H9 (cell line): ENCODE data around the gene RARS1. TPM values are rescaled to one million over a fixed set of nuclear protein-coding genes. Genes with fewer than 3 reads are reported as not detected.

Experiments used
- DNase-seq: peaks from one replicate; pipeline ENCODE4 v3.0.0-alpha.2; 2017
- H2AFZ ChIP-seq: one replicate; pipeline ENCODE4 v1.6.1; 2013; ENCODE audit warnings: mild to moderate bottlenecking, low read length, control low read depth, moderate library complexity
- H2AK5ac ChIP-seq: 2 replicates; pipeline ENCODE4 v1.6.1; 2013; ENCODE audit warnings: low read length, control low read depth, mixed read lengths; ENCODE audit not compliant: insufficient read length
- H2BK120ac ChIP-seq: one replicate; pipeline ENCODE4 v1.6.1; 2013; ENCODE audit warnings: low read depth, mild to moderate bottlenecking, low read length, control low read depth, inconsistent platforms; ENCODE audit not compliant: poor library complexity, severe bottlenecking
- H2BK12ac ChIP-seq: 2 replicates; pipeline ENCODE4 v1.6.1; 2013; ENCODE audit warnings: low read length, control low read depth, mixed read lengths, low read depth; ENCODE audit not compliant: insufficient read length
- H2BK15ac ChIP-seq: 2 replicates; pipeline ENCODE4 v1.6.1; 2013; ENCODE audit warnings: low read depth, low read length, control low read depth
- H2BK20ac ChIP-seq: one replicate; pipeline ENCODE4 v1.6.1; 2013; ENCODE audit warnings: low read depth, mild to moderate bottlenecking, low read length, control low read depth, inconsistent platforms; ENCODE audit not compliant: poor library complexity, severe bottlenecking
- H2BK5ac ChIP-seq: 2 replicates; pipeline ENCODE4 v1.6.1; 2013; ENCODE audit warnings: low read length, control low read depth, mixed read lengths; ENCODE audit not compliant: insufficient read length
- H3K14ac ChIP-seq: 2 replicates; pipeline ENCODE4 v1.6.1; 2013; ENCODE audit warnings: low read length, control low read depth; ENCODE audit not compliant: insufficient read depth
- H3K18ac ChIP-seq: 2 replicates; pipeline ENCODE4 v1.6.1; 2013; ENCODE audit warnings: low read depth, mild to moderate bottlenecking, mixed read lengths, low read length, control low read depth; ENCODE audit not compliant: insufficient read length
- H3K23ac ChIP-seq: 2 replicates; pipeline ENCODE4 v1.6.1; 2013; ENCODE audit warnings: low read length, control low read depth, mixed read lengths, low read depth; ENCODE audit not compliant: insufficient read length
- H3K23me2 ChIP-seq: 2 replicates; pipeline ENCODE4 v1.6.1; 2013; ENCODE audit warnings: low read depth, mild to moderate bottlenecking, mixed read lengths, low read length, control low read depth; ENCODE audit not compliant: insufficient read length, poor library complexity, severe bottlenecking
- H3K27ac ChIP-seq: 2 replicates; pipeline ENCODE4 v1.5.1; 2013; ENCODE audit warnings: low read length, control low read depth, mixed read lengths, low read depth; ENCODE audit not compliant: insufficient read length
- H3K27me3 ChIP-seq: 2 replicates; pipeline ENCODE4 v1.6.1; 2013; ENCODE audit warnings: low read length, control low read depth, inconsistent platforms; ENCODE audit not compliant: insufficient read depth
- H3K4ac ChIP-seq: 2 replicates; pipeline ENCODE4 v1.6.1; 2013; ENCODE audit warnings: low read depth, mild to moderate bottlenecking, control low read depth, inconsistent platforms, low read length, moderate library complexity
- H3K4me1 ChIP-seq: 2 replicates; pipeline ENCODE4 v1.6.1; 2013; ENCODE audit warnings: low read length, control low read depth, inconsistent platforms; ENCODE audit not compliant: insufficient read depth
- H3K4me2 ChIP-seq: 2 replicates; pipeline ENCODE4 v1.6.1; 2013; ENCODE audit warnings: low read length, control low read depth, mixed read lengths; ENCODE audit not compliant: insufficient read length, insufficient read depth
- H3K56ac ChIP-seq: 2 replicates; pipeline ENCODE4 v1.6.1; 2013; ENCODE audit warnings: low read depth, mild to moderate bottlenecking, mixed read lengths, low read length, control low read depth; ENCODE audit not compliant: insufficient read length
- H3K79me1 ChIP-seq: 2 replicates; pipeline ENCODE4 v1.6.1; 2013; ENCODE audit warnings: low read depth, mild to moderate bottlenecking, moderate library complexity, low read length, control low read depth, inconsistent platforms; ENCODE audit not compliant: insufficient read depth, poor library complexity, severe bottlenecking
- H3K79me2 ChIP-seq: 2 replicates; pipeline ENCODE4 v1.6.1; 2013; ENCODE audit warnings: low read length, control low read depth, inconsistent platforms; ENCODE audit not compliant: insufficient read depth
- H3K9ac ChIP-seq: 2 replicates; pipeline ENCODE4 v1.6.1; 2013; ENCODE audit warnings: low read length, control low read depth, mixed read lengths; ENCODE audit not compliant: insufficient read length; ENCODE audit errors: extremely low read depth
- H3K9me3 ChIP-seq: one replicate; pipeline ENCODE4 v1.6.1; 2013; ENCODE audit warnings: low read depth, low read length, inconsistent platforms; ENCODE audit not compliant: control insufficient read depth
- H3T11ph ChIP-seq: one replicate; pipeline ENCODE4 v1.6.1; 2013; ENCODE audit warnings: mild to moderate bottlenecking, low read length, control low read depth, inconsistent platforms
- H4K20me1 ChIP-seq: one replicate; pipeline ENCODE4 v1.6.1; 2013; ENCODE audit not compliant: control insufficient read depth, insufficient read length, insufficient read depth
- H4K5ac ChIP-seq: 2 replicates; pipeline ENCODE4 v1.6.1; 2013; ENCODE audit warnings: low read depth, mild to moderate bottlenecking, mixed read lengths, low read length, control low read depth; ENCODE audit not compliant: insufficient read length
- H4K8ac ChIP-seq: replicated peaks from 2 replicates; pipeline ENCODE4 v1.6.1; 2013; ENCODE audit warnings: low read length, control low read depth, mixed read lengths, low read depth; ENCODE audit not compliant: insufficient read length
- H4K91ac ChIP-seq: 2 replicates; pipeline ENCODE4 v1.6.1; 2013; ENCODE audit warnings: low read depth, mild to moderate bottlenecking, moderate library complexity, mixed read lengths, low read length, control low read depth; ENCODE audit not compliant: insufficient read length
- H3K27ac Mint-ChIP-seq, 3 experiments: 2 replicates in 2 of 3; 3 replicates in 1 of 3; pipeline ENCODE4 v1.8.0; 2020 to 2021; ENCODE audit warnings: mixed read lengths in 3 of 3, mild to moderate bottlenecking in 1 of 3, moderate library complexity in 1 of 3
- H3K27me3 Mint-ChIP-seq: 2 replicates; pipeline ENCODE4 v1.8.0; 2021; ENCODE audit warnings: low read depth, mild to moderate bottlenecking, moderate library complexity, mixed read lengths
- H3K36me3 Mint-ChIP-seq, 3 experiments: 2 replicates in 2 of 3; 3 replicates in 1 of 3; pipeline ENCODE4 v1.8.0; 2020 to 2021; ENCODE audit warnings: low read depth in 3 of 3, mixed read lengths in 3 of 3; ENCODE audit not compliant: insufficient read depth in 1 of 3
- H3K4me1 Mint-ChIP-seq, 2 experiments: 2 replicates each; pipeline ENCODE4 v1.8.0; 2020; ENCODE audit warnings: mixed read lengths in 2 of 2
- H3K4me3 Mint-ChIP-seq, 2 experiments: 2 replicates in 1 of 2; 3 replicates in 1 of 2; pipeline ENCODE4 v1.8.0; 2020 to 2021; ENCODE audit warnings: mild to moderate bottlenecking in 2 of 2, mixed read lengths in 2 of 2, moderate library complexity in 1 of 2
- H3K9me3 Mint-ChIP-seq, 2 experiments: 2 replicates in 1 of 2; 3 replicates in 1 of 2; pipeline ENCODE4 v1.8.0; 2020; ENCODE audit warnings: mild to moderate bottlenecking in 2 of 2, mixed read lengths in 2 of 2, moderate library complexity in 1 of 2
- CTCF ChIP-seq: fragments of 200-600 bp; sonication (generic); conservative IDR thresholded peaks from 3 replicates; pipeline ENCODE4 v1.8.0; 2021; ENCODE audit warnings: antibody characterized with exemption, mild to moderate bottlenecking
- WGBS: extraction: QIAGEN DNeasy Blood & Tissue Kit; methylation state at CpG from one replicate; pipeline ENCODE4 v1.1.7; 2013; ENCODE audit warnings: missing lambda C conversion rate, low lambda C conversion rate, mixed read lengths; ENCODE audit not compliant: insufficient read length; ENCODE audit errors: extremely low coverage; 5-methylcytosine and 5-hydroxymethylcytosine counted together
- total RNA-seq: library from RNA; stranded (reverse); gene quantifications from 2 replicates; pipeline ENCODE4 v1.2.1, GENCODE V29; 2021

The RARS1 gene
- total RNA-seq, 1 experiment from 2014 or later: 108 TPM

DNA sequence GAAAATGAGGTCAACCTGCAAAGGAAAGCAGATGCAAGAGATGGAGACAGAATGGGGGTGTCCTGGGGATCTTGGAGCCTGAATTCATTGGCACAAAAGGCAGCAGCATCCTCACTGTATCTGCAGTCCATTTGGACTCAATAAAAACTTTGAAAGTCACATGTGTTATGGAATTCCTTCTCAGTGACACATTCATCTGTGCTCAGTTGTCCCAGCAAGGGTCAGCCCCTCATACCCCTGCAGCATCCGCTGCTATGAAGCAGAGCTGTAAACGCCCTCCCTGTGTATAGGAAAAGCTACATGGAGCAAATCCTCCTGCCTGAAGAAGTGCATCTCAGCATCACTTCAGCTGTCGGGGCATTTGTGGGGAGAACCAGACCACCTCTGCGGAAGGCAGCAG is 14.5 kb upstream of the RARS1 start:
- H3K4me1 ChIP-seq: no peaks in the 10 kb centered on the region
- H2BK20ac ChIP-seq: no peak overlapping the region
- H3K27me3 Mint-ChIP-seq: no peaks in the 10 kb centered on the region
- H3K4me2 ChIP-seq: no peak overlapping the region
- H3K27ac Mint-ChIP-seq: no peak overlapping the region
- no peaks in the 10 kb centered on the region for H3K79me2 ChIP-seq
- H2BK12ac ChIP-seq: no peak overlapping the region
- no peak overlapping the region for H4K5ac ChIP-seq
- no peaks in the 10 kb centered on the region for H3K27me3 ChIP-seq
- no peaks in the 10 kb centered on the region; a peak in 1 of 4 replicates for H3K4me1 Mint-ChIP-seq
- H3K9me3 ChIP-seq: no peaks in the 10 kb centered on the region
- no peak overlapping the region for H4K91ac ChIP-seq
- no peak overlapping the region for H3K4me3 Mint-ChIP-seq
- H2BK15ac ChIP-seq: no peak overlapping the region; the same call in 1 of the 2 replicates
- H3K36me3 Mint-ChIP-seq: peaks cover 4 to 21% (median 20%) of the 10 kb centered on the region in 3 experiments; a peak in 6 of 7 replicates
- H2BK5ac ChIP-seq: no peak overlapping the region
- no peak overlapping the region for H2AK5ac ChIP-seq
- H3K14ac ChIP-seq: no peak overlapping the region
- H3K18ac ChIP-seq: no peak overlapping the region
- H3K23me2 ChIP-seq: no peaks in the 10 kb centered on the region
- TF ChIP-seq CTCF: no peak
- H3K9ac ChIP-seq: no peak overlapping the region
- no peak overlapping the region for H3K56ac ChIP-seq
- no peak overlapping the region for H4K8ac ChIP-seq
- H2AFZ ChIP-seq: no peak overlapping the region
- H3K4ac ChIP-seq: no peak overlapping the region
- no CpG with 5 or more reads among the region's 4 CpGs for WGBS
- H3K9me3 Mint-ChIP-seq: no peaks in the 10 kb centered on the region
- DNase-seq: no peak
- H3T11ph ChIP-seq: no peak overlapping the region
- no peak overlapping the region for H3K23ac ChIP-seq
- no peak overlapping the region for H2BK120ac ChIP-seq
- H3K79me1 ChIP-seq: no peaks in the 10 kb centered on the region
- H3K27ac ChIP-seq: no peak overlapping the region
- no peaks in the 10 kb centered on the region for H4K20me1 ChIP-seq
